ENCODE data around the gene IGBP1. TPM values are rescaled to one million over a fixed set of nuclear protein-coding genes. Genes with fewer than 3 reads are reported as not detected.
"Not testable (repeated sequence)": the region's sequence is repeated elsewhere in the genome, so short reads cannot be mapped to it uniquely, and the experiment has no call there.

The IGBP1 gene
- 94.3 and 121 TPM in 2 replicates for total RNA-seq

GRCh38 chrX:70133303-70134115 is at the start of gene IGBP1:
Gene IGBP1 (plus strand): TSS chrX:70133447. CDS start chrX:70133948, 501 bp downstream.
- DNase-seq (ENCODE audit: low read depth), result peak; percentile 84

DNA sequence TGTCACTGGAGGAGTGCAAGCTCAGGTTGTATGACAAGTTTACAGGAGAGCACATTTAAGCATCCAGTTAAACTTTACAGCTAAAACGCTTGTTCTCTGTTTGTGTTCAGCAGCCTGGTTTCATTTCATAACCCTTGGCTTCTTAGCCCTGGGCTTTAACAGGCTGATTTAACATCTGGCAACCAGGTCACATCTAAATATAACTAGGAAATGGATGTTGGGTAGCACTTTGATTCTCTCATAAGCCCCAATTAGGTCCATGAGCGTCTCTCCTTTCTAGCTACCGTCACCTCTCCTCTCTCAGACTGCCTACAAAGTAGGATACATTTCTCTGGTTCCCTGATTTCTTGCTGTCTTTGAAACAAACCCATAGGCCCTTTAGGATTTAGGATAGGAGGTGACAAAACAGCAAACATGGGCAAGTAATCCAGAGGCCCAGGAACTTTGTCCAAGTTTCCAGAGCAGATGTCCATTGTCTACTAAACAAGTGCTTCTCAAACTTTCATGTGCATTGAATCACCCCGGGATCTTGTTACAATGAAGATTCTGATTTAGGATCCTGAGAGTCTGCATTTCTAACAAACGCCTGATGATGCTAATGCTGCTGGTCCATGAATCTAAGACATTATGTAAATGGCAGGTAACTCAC is 48.5 kb upstream of the IGBP1 start:
- DNase-seq (ENCODE audit: low read depth), result no peak

GRCh38 chrX:70087857-70088630 is 45.2 kb upstream of the IGBP1 start:
- no peak for DNase-seq (ENCODE audit: low read depth)

GRCh38 chrX:70088751-70089150 is 44.5 kb upstream of the IGBP1 start:
- DNase-seq (ENCODE audit: low read depth), result peak; percentile 19

- DNase-seq (ENCODE audit: low read depth), result no peak
These were observed 43.5 kb upstream of the IGBP1 start for GRCh38 chrX:70089604-70090297.

DNA sequence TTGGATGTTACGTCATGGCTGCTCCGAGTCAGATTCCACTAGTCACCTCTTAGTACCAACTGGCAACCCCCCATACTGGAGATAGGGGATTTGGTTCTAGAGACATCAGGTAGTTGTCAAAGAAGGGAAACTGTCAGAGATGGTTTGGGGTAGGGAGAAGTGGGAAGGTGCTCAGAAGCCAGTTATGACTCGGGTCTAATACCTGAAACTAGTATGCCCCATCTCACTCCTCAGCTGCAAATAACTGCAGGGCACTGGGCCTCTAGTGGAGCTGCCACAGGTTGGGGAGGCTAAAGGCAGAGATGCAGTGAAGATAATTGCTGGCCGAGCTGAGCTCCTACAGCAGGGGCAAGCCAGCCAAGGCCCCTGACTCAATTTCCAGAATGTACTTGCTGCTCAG is 41.0 kb upstream of the IGBP1 start:
- DNase-seq (ENCODE audit: low read depth), result no peak

DNA sequence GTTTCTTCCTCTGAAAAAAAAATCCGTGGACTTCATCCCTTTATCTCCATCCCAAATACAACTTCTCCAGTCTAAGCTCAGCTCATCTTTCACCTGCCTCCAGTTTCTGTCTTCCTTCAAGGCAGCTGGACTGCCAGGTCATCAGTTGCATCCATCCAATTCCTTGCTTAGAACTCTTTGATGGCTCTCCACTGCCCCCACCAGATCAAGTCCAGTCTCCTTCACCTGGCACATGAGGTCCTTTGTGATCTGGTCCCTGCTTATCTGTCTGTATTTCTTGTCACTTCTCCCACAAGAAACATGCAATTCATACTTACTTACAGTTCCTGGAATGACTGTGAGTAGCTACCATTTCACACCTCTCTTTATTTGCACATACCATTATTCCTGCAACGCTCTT is 37.2 kb upstream of the IGBP1 start:
- DNase-seq (ENCODE audit: low read depth), result no peak

DNA sequence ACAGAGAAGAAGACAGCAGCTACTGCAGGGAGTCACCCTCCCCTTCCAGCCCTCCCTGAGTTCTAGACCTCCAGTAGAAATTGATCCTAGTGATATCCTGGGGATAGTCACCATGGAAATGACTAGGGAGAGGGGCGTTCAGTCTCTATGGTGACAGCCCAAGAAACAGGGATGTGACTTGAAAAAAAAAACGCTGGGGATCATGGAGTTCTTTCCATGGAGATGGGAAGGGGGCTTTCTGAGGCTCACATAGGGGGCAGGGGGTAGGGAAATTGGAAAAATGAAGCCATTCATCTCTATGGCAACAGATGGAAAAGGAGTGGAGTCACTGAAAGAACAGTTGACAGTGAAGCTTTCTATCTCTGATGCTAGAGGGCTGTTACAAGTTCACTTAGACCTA is 28.0 kb upstream of the IGBP1 start:
- no peak for DNase-seq (ENCODE audit: low read depth)

DNA sequence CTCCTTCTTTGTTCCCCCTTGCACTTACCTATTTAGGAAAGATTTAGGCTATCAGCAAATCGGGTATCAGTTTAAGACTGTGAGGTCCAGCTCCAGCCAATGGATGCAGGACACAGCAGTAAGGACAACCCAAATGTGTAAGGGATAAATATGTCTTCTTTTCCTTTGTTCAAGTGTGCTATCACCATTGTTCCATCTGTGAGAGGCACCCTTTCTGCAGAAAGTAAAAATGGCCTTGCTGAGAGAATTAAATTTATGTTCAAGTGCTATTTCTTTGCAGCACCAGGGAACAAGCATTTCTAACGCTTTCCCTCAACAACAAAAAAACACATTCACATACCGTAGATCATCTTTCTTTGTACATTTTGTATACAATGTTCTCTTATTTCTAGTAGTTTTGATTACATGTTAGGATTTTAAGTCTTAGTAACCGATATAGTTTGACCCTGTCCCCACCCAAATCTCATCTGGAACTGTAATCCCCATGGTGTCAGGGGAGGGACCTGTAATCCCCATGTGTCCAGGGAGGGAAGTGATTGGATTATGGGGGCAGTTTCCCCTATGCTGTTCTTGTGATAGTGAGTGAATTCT is 21.7 kb upstream of the IGBP1 start:
- not testable (repeated sequence) for DNase-seq (ENCODE audit: low read depth)

- no peak for DNase-seq (ENCODE audit: low read depth)
These were observed 15.5 kb upstream of the IGBP1 start for GRCh38 chrX:70117738-70118137.

DNA sequence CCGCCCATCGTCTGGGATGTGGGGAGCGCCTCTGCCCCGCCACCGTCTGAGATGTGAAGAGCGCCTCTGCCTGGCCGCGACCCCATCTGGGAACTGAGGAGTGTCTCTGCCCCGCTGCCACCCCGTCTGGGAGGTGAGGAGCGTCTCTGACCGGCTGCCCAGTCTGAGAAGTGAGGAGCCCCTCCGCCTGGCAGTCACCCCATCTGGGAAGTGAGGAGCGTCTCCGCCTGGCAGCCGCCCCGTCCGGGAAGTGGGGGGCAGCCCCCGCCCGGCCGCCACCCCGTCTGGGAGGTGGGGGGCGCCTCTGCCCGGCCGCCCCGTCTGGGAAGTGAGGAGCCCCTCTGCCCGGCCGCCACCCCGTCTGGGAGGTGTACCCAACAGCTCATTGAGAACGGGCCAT is 10.2 kb upstream of the IGBP1 start:
- not testable (repeated sequence) for DNase-seq (ENCODE audit: low read depth)

DNA sequence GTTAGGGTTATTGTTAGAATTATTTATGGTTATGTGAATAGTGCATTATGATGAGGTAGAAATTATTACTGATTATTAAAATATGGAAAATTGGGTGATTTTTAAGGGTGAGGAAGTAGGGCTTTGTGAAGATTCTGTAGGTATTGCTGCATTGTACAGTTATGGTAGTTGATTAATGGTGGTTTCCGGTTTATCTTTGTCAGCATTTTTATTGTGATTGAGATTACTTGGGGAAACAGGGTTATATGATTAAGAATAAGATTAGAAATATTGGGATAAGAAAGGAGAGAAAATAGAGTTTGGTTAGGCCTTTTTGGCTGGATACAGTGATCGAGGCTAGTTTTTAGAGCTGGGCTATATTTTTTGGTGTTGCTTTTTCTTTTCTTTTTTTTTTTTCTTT is 8.6 kb upstream of the IGBP1 start:
- DNase-seq (ENCODE audit: low read depth), result no peak

- DNase-seq (ENCODE audit: low read depth), result no peak
These were observed 5.2 kb upstream of the IGBP1 start for GRCh38 chrX:70128071-70128470.

- peak; percentile 8 for DNase-seq (ENCODE audit: low read depth)
These were observed 3.4 kb upstream of the IGBP1 start for GRCh38 chrX:70129816-70130215.

GRCh38 chrX:70132224-70132623 is 1.0 kb upstream of the IGBP1 start:
- peak; percentile 0 for DNase-seq (ENCODE audit: low read depth)

GRCh38 chrX:70132877-70133302 is 357 bp upstream of the IGBP1 start:
- peak; percentile 10 for DNase-seq (ENCODE audit: low read depth)

- DNase-seq (ENCODE audit: low read depth), result peak; percentile 2
These were observed 850 bp downstream of the IGBP1 start for GRCh38 chrX:70134116-70134477.

DNA sequence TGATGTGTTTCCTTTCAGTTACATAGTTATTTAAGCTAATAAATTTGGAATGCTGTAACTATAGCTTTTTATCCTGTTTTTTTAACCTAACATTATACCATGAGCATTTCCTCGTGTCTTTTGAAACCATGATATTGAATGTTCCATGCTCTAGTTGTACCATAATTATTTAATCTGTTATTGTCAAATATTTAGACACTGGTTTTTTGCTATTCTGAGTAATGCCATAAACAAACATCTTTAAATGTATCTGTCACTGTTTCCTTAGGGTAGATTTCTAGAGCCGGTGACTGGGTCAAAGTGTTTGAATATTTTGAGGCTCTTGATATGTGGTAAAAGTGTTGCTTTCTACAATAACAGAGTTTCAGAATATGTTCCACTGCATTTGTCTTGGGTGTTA is 5.4 kb downstream of the IGBP1 start:
- DNase-seq (ENCODE audit: low read depth), result no peak

DNA sequence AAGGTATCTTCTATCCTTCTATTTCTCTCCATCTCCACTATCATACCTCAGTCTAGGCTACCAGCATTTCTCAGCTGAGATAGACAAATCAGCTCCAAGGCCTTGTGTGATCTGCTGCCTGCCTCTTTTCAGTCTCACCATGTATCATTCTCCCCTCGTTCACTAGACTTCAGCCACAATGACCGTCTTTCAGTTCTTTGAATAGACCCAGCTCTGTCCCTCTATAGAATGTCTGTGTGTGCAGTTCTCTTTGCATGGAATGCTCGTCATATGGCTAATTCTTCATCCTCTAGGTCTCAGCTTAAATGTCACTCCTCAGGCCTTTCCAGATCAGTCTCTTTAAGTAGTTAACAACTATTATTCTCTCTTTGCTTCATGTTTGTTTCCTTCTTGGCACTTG is 6.5 kb downstream of the IGBP1 start:
- DNase-seq (ENCODE audit: low read depth), result no peak

GRCh38 chrX:70141373-70141772 is 8.1 kb downstream of the IGBP1 start:
- DNase-seq (ENCODE audit: low read depth), result no peak

Measured in renal cortical epithelial cell (primary cell).